Bone marrow (tissue), 2 donors: ENCODE results near the gene NOTCH1.
"Not testable (repeated sequence)": the region's sequence is repeated elsewhere in the genome, so short reads cannot be mapped to it uniquely, and the experiment has no call there.

Experiments used
- DNase-seq, 2 donors: peaks; one replicate each; lab custom pipeline; 2025; lab: John Stamatoyannopoulos, UW

The NOTCH1 gene

GRCh38 chr9:136545965-136546696, at the start of gene NOTCH1:
Gene NOTCH1 (minus strand): TSS chr9:136546048. CDS start chr9:136545786, 262 bp downstream.
- DNase-seq = peak; percentile 82 to 84

GRCh38 chr9:136594492-136594891, 48.6 kb upstream of the NOTCH1 start:
- DNase-seq = no peak

- no peak for DNase-seq
Measured at GRCh38 chr9:136593581-136593980, 47.7 kb upstream of the NOTCH1 start.

GRCh38 chr9:136592666-136593065, 46.8 kb upstream of the NOTCH1 start:
- DNase-seq = no peak

- DNase-seq = no peak
Measured at GRCh38 chr9:136590821-136591752, 45.2 kb upstream of the NOTCH1 start.

- DNase-seq = no peak
Measured at GRCh38 chr9:136589766-136590763, 44.2 kb upstream of the NOTCH1 start.

GRCh38 chr9:136588663-136589464, 43.0 kb upstream of the NOTCH1 start:
- no peak for DNase-seq

- DNase-seq = peak in 1 of 2 donors; percentile 48
Measured at GRCh38 chr9:136587944-136588662, 42.3 kb upstream of the NOTCH1 start.

GRCh38 chr9:136587145-136587943, 41.5 kb upstream of the NOTCH1 start:
- peak; percentile 43 to 81 for DNase-seq

- DNase-seq = no peak
Measured at GRCh38 chr9:136586391-136586953, 40.6 kb upstream of the NOTCH1 start.

GRCh38 chr9:136585531-136586120, 39.8 kb upstream of the NOTCH1 start:
- DNase-seq = no peak

- no peak for DNase-seq
Measured at GRCh38 chr9:136584934-136585333, 39.1 kb upstream of the NOTCH1 start.

- DNase-seq = no peak
Measured at GRCh38 chr9:136584401-136584932, 38.6 kb upstream of the NOTCH1 start.

- no peak for DNase-seq
Measured at GRCh38 chr9:136582977-136583735, 37.3 kb upstream of the NOTCH1 start.

- no peak for DNase-seq
Measured at GRCh38 chr9:136581614-136582447, 36.0 kb upstream of the NOTCH1 start.

- not testable (repeated sequence) for DNase-seq
Measured at GRCh38 chr9:136579650-136580219, 33.9 kb upstream of the NOTCH1 start.
